Activated CD8-positive, alpha-beta memory T cell treated with anti-CD3 and anti-CD28 coated beads for 36 hours (primary cell): ENCODE results near the gene SHPK. TPM values are rescaled to one million over a fixed set of nuclear protein-coding genes. Genes with fewer than 3 reads are reported as not detected.
"Not testable (repeated sequence)": the region's sequence is repeated elsewhere in the genome, so short reads cannot be mapped to it uniquely, and the experiment has no call there.

ENCODE experiments used
- CTCF ChIA-PET: fragments of 350-600 bp; sonication (Branson Sonifier 250); formaldehyde crosslinking; loops from one replicate; lab custom pipeline; 2021; ENCODE audit warnings: antibody characterized with exemption; lab: Charles Lee
- POLR2A ChIA-PET: fragments of 350-600 bp; sonication (Branson Sonifier 250); formaldehyde crosslinking; loops from one replicate; lab custom pipeline; 2021; ENCODE audit warnings: antibody characterized with exemption; lab: Charles Lee
- total RNA-seq, 2 experiments: library from RNA; stranded (reverse); gene quantifications; one replicate each; pipeline ENCODE4 v1.2.3, GENCODE V29; 2021

Gene SHPK
- total RNA-seq, 2 experiments from 2014 or later, result 17.5 to 17.6 TPM

- ChIA-PET CTCF (interaction anchor here (0.7 to 1.2 kb wide), 3 partner anchors 44 to 65 kb away, joined by 3 to 4 read pairs (median 3); no protein-coding TSS in a partner anchor), POLR2A (no interaction called here)
Observed at GRCh38 chr17:3602499-3602898, 33.6 kb downstream of the SHPK start.

- ChIA-PET CTCF (interaction anchor here (1.7 kb wide), 1 partner anchor 18 kb away, joined by 3 read pairs; no protein-coding TSS in a partner anchor), POLR2A (interaction anchor here (0.8 kb wide), 1 partner anchor 21 kb away, joined by 3 read pairs; no protein-coding TSS in a partner anchor)
Observed at GRCh38 chr17:3600529-3601205, 35.4 kb downstream of the SHPK start.

- POLR2A ChIA-PET, result no interaction called here
Observed at GRCh38 chr17:3598078-3598477, 38.0 kb downstream of the SHPK start.

GRCh38 chr17:3596804-3597464 is 39.1 kb downstream of the SHPK start:
- ChIA-PET CTCF (no interaction called here), POLR2A (no interaction called here)

More at GRCh38 chr17:3598078-3598477, 38.0 kb downstream of the SHPK start:
- CTCF ChIA-PET, result no interaction called here

- POLR2A ChIA-PET, result no interaction called here
- CTCF ChIA-PET, result no interaction called here
Observed at GRCh38 chr17:3594976-3595375, 41.1 kb downstream of the SHPK start.

- ChIA-PET POLR2A (interaction anchor here (0.7 kb wide), 1 partner anchor 1907 kb away, joined by 3 read pairs; a partner anchor contains a TSS), CTCF (interaction anchor here (1.1 kb wide), 1 partner anchor 22 kb away, joined by 4 read pairs; no protein-coding TSS in a partner anchor)
Observed at GRCh38 chr17:3594051-3594800, 41.8 kb downstream of the SHPK start.

- ChIA-PET POLR2A (interaction anchor here (0.6 to 0.7 kb wide), 2 partner anchors 10 to 1907 kb away, joined by 3 to 4 read pairs; a partner anchor contains a TSS), CTCF (interaction anchor here (1.1 kb wide), 1 partner anchor 21 kb away, joined by 4 read pairs; no protein-coding TSS in a partner anchor)
Observed at GRCh38 chr17:3593384-3593783, 42.7 kb downstream of the SHPK start.

DNA sequence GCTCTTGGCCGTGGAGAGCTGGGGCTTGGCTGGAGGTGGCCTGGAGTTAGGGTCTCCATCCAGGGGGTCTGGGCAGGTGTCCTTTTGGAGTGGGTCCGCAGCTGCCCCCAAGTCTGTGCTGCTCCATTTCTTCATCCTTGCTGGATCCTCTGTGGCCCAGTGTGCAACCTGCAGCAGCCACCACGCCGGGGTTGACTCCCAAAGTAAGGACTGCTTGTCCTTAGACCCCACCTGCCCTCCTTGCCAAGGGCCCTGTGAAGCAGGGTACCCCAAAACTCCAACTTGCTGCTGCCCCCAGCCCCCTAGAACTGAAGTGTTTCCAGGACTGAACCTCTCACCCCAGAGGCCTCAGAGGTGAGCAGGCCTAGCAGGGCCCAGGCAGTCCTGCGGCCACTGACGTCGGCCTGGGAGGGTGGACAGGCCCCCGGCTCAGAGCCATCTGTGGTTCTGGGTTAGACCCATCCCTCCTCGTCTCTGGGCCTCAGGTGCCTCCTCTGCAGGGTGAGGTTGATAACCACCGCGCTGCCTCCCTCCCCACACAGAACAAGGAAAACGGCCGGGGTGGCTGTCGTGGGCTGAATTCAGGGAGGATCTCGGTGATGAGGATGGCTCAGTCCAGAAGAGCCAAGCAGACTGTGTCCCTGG is 43.7 kb downstream of the SHPK start:
- POLR2A ChIA-PET, result no interaction called here
- CTCF ChIA-PET, result no interaction called here

DNA sequence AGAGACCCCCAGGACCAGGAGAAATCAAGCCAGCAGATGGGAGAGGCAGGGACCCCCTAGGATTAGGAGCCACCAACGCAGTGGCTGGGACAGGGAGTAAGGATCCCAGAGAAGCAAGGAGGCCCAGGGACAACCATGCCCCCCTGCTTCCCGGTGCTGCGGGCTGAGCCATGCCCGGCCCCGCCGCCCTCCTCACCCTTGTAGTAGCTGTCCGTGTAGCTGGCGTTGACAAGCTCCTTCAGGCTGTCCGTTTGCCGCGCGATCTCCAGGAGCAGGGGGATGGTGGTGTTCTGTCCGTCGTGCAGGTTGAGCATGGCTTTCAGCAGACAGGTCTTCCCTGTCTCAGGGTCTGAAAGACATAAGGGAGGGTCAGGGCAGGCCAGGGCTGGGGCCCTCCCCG is 45.3 kb downstream of the SHPK start:
- ChIA-PET CTCF (no interaction called here), POLR2A (no interaction called here)

GRCh38 chr17:3590231-3590630 is 45.8 kb downstream of the SHPK start:
- ChIA-PET CTCF (no interaction called here), POLR2A (no interaction called here)

GRCh38 chr17:3589784-3590183 is 46.3 kb downstream of the SHPK start:
- POLR2A ChIA-PET, result no interaction called here
- CTCF ChIA-PET, result no interaction called here

DNA sequence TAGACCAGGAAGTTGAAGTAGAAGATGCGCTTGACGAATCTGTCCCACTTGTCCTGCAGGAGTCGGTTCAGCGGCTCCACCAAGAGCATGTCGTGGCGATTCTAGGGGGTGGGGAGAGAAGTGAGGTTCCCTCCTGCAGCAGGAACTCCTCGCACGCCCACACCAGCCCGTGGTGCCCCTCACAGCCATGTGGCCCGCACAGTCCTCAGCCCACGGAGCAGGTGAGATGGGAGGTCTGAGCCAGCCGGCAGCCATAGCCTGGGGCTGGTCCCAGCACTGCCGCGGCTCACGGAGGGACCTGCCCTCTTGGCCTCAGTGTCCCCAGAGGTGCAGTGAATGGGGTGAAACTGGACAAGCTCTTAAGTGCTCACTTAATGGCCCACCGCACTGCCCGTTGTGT is 50.2 kb downstream of the SHPK start:
- POLR2A ChIA-PET, result no interaction called here
- CTCF ChIA-PET, result no interaction called here

GRCh38 chr17:3583456-3583855 is 52.6 kb downstream of the SHPK start:
- CTCF ChIA-PET, result no interaction called here
- POLR2A ChIA-PET, result no interaction called here

- CTCF ChIA-PET, result no interaction called here
- POLR2A ChIA-PET, result no interaction called here
Observed at GRCh38 chr17:3582915-3583314, 53.1 kb downstream of the SHPK start.

DNA sequence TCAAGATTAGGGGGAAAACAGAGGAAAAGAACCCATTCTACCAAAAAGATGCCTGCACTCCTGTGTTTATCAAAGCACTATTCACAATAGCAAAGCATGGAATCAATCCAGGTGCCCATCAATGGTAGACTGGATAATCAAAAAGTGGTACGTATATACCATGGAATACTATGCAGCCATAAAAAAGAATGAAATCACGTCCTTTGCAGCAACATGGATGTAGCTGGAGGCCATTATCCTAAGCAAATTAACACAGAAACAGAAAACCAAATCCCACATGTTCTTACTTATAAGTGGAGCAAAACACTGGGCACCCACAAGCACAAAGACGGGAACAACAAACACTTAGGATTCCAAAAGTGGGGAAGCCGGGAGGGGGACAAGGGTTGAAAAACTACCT is 57.4 kb downstream of the SHPK start:
- POLR2A ChIA-PET, CTCF ChIA-PET: not testable (repeated sequence)

GRCh38 chr17:3576970-3577369 is 59.1 kb downstream of the SHPK start:
- CTCF ChIA-PET, result no interaction called here
- POLR2A ChIA-PET, result no interaction called here

DNA sequence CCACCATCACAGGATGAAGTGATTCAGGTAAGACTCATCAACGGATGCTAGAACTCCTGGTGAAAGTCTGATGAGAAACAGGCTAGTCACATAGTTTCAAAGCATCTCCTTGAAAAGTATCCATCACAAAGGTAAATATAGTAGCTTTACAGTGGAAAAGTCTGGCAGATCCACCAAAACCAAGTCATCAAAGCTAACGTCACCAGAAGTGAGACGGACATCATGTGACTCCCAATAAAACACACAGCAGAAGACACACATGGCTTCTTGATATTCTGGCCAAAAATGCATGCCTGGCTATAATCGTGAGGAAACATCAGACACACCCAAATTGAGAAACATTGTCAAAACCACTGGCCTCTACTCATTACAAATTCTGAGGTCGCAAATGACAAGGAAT is 60.5 kb downstream of the SHPK start:
- ChIA-PET CTCF (no interaction called here), POLR2A (no interaction called here)

DNA sequence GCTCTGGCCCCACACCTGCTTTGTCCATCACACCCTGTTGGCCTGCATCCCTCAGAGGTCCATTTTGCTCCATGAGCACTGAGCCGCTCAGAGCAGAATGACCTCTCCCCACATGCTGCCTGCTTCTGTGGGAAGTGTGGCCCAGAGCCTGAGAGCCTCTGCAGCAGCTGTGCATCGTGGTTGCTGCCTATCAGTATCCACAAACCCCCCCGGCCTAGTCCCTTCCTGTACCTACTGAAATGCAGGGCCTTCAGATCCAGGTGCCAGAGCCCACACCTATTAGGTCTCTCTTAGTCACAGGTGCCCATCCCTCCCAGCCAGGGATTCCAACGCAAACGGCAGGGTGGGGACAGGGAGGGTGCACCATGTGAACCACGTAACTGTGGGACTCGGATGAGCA is 61.8 kb downstream of the SHPK start:
- POLR2A ChIA-PET, result no interaction called here

GRCh38 chr17:3573246-3574100 is 62.6 kb downstream of the SHPK start:
- ChIA-PET CTCF (no interaction called here), POLR2A (no interaction called here)

More for the DNA sequence above, 61.8 kb downstream of the SHPK start:
- CTCF ChIA-PET, result no interaction called here
